GM10847 (cell line): ENCODE results near the gene LINS1.

ENCODE experiments used
- POLR2A ChIP-seq: IDR thresholded peaks from 2 replicates; pipeline ENCODE4 v1.6.1; 2011; ENCODE audit not compliant: insufficient read length; ENCODE audit errors: extremely low read depth

Gene LINS1

GRCh38 chr15:100602064-100602822, at the start of gene LINS1, which contains the start of gene ASB7:
TSS of gene LINS1 (minus strand) at chr15:100602184. CDS start at chr15:100580842, 21,342 bp downstream.
TSS of gene ASB7 (plus strand) at chr15:100602589. CDS start at chr15:100612217, 9,628 bp downstream.
- peak; percentile 44 for TF ChIP-seq POLR2A

DNA sequence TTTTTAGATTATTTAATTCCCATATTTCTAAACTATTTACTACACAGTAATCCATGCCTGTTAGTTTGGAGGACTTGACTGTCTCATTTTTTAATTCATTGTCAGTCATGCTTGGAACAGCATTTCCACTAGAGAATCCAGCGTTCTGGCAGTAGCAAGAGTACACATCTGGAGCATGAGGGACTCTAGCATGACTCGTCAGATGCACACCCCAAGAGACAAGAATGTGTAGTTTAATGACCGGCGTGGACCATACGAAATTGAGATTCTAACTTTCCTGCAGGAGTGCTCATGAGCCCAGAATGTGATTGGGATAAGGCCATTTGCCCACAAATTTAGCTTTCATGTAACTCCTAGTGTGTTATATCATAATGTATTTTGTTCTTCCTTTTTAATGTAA, 49.3 kb upstream of the LINS1 start:
- TF ChIP-seq POLR2A, result no peak

GRCh38 chr15:100650685-100651084, 48.7 kb upstream of the LINS1 start:
- TF ChIP-seq POLR2A, result no peak

- no peak for TF ChIP-seq POLR2A
Observed at GRCh38 chr15:100648951-100649350, 47.0 kb upstream of the LINS1 start.

DNA sequence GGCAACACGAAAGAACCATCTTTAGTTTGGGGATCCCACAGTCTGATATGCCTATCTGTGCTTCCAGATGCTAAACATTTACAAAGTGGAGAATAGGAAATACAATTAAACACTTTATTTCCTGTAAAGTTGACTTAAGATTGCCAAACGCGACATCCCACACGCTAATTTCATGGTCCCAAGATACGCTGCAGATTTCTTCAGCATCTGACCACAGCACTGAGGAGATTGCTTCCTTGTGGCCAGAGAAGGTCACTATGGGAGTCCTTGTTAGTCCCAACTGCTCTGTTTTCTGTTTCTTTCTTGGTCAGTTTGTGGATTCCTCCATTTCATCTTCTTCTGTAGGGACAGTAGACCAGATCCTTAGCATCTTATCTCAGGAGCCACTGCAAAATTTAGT, 43.7 kb upstream of the LINS1 start:
- no peak for TF ChIP-seq POLR2A

- no peak for TF ChIP-seq POLR2A
Observed at GRCh38 chr15:100642950-100643338, 41.0 kb upstream of the LINS1 start.

- TF ChIP-seq POLR2A, result no peak
Observed at GRCh38 chr15:100642213-100642949, 40.4 kb upstream of the LINS1 start.

DNA sequence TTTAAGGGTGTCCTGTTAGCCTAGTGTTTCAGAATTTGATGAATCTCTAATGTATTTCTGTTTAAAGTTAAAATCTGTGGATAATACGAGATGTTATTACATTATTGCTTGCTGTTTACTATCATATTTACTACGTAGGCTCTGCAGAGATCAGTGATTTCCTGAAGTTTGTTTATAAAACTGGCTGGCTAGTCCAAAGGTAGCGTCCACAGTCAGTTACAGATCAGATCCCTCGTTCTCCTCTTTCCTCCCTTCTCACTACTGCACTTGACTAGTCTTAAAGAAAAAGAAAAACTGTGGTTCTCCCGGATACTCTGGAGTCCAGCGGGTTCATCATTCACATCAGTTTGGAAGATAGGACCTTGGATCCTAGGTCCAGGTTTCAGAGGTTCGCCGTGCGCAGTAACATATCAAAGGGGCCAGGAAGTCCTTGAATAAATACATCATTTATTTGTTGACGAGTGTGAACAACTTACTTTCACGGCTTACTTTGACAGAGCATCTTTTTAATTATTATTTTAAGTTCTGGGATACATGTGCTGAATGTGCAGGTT, 36.3 kb upstream of the LINS1 start:
- TF ChIP-seq POLR2A, result no peak

DNA sequence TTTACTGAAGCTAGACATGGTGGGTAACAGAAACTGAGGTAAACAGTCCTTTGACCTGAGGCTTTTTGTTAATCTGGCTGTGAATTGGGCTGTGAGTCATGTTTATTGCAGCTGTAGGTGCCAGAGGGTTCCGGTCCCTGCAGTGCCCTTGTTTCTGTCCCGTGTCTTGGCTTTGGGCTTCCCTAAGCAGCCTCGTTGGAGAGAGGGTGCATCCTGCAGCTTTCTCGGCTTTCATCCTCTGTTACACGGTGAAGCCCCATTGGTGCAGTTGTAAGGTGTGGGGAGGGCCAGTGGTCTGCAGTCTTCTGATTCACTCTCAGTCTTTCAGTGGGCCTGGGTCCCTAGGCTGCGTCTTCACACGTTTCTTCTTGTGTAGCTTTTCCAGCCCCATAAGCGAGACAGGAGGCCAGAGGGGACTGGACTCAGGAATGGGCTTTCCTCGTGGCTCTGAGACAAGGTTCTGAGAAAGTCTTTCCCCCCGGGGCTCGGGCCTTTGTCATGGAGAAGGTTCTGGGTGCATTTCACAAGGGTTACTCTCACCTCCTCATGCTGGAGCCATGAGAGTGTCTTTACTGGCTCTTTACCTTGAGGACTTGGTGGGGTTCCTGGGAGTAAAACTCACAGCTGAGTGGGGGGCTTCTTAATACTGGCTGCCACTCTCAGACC, 33.6 kb upstream of the LINS1 start:
- no peak for TF ChIP-seq POLR2A

DNA sequence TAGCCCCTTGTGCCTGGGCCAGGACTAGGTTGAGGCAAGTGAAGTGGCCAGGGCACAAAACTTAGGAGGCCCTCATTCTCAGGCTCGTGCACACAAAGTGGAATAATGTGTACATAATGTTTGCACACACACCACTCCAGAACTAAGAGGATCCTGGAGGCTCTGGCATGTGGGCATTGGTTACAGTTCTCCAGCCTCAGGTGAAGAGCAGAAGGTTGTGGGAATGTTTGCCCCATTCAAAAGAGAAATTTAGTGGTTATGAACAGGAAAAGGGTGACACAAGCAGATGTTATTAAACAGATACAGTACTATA, 31.7 kb upstream of the LINS1 start:
- no peak for TF ChIP-seq POLR2A

DNA sequence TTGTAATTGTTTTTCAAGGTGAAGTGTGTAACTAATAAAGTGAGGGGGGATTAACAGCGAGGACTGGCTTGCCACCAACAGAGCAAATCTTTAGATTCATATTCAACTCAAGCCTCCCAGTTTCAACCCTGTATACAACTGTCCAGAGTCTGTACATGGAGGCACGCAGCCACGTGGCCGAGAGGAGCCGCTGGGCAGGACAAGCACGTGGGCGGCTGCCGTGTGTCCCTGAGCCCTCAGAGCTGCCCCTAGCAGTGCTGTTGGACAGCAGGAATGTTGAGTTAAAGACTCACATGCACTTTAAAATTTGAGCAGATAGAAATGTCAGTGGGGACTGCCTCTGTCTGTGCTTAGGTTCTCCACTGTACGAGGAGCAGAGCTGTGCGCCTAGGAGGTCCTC, 29.8 kb upstream of the LINS1 start:
- no peak for TF ChIP-seq POLR2A

- TF ChIP-seq POLR2A, result no peak
Observed at GRCh38 chr15:100628746-100629145, 26.8 kb upstream of the LINS1 start.

DNA sequence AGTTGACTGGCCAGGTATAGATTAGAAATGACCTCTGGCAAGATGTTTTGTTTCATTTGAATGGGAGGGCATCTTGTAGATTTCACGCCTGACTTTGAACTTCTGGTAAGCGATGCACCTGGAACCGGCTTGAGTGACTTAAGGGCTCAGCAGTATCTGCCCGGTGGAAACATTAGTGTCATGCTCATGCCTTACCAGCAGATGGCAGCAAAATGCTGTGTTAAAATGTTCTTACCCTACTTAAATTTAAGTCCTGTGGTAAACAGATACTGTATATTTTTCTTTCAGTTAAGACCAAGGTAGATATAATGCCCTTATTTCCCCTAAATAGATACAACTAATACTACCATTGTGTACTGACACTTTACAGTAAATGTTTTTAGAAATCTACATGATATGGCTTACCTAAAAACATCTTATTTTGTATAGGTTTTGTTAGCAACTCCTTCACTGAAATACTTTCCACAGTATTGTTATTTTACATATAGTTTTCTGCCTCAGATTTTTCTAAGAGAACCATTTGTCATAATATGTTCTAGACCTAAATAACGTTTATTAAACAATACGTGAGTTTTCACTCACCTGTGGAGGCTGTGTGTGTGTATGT, 25.9 kb upstream of the LINS1 start:
- TF ChIP-seq POLR2A, result no peak

DNA sequence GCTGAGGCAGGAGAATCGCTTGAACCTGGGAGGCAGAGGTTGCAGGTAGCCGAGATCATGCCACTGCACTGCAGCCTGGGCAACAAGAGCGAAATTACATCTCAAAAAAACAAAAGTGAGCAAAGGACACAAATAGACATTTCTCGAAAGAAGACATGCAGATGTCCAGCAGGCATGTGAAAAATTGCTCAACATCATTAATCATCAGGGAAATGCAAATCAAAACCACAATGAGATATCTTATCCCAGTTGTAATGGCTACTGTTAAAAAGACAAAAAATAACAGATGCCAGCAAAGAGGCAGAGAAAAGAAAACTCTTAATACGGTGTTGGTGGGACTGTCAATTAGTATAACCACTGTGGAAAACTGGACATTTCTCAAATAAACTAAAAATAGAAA, 21.3 kb upstream of the LINS1 start:
- no peak for TF ChIP-seq POLR2A

- no peak for TF ChIP-seq POLR2A
Observed at GRCh38 chr15:100616700-100617099, 14.7 kb upstream of the LINS1 start.
